ENCODE data around the gene TMEM255A. TPM values are rescaled to one million over a fixed set of nuclear protein-coding genes. Genes with fewer than 3 reads are reported as not detected.

Gene TMEM255A
- polyA plus RNA-seq, 1 donor (not counting 4 experiments of a cell fraction or from before 2014, with no cell fraction given) = 0.03 TPM

DNA sequence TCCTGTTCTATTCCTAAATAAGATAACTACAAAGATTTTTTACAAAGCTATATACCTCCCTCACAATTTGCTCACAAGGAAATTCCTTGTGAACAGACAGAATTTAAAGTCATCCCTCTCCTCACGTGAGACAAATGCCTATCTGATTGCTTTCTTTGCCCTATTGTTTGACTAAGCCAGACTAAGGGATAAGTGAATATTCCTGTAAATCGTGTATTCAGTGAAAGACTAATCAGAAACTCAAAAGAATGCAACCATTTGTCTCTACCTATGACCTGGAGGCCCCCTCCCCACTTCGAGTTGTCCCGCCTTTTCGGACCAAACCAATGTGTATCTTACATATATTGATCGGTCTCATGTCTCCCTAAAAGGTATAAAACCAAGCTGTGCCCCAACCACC lies 76.0 kb downstream of the TMEM255A start:
- H3K9me3 ChIP-seq (ENCODE audit: control insufficient read depth, low read depth, low read length) = no peaks in the 10 kb centered on the region
- H2AFZ ChIP-seq (ENCODE audit: control insufficient read depth, low read length) = no peak overlapping the region
- no peaks in the 10 kb centered on the region for H3K9me1 ChIP-seq (ENCODE audit: control insufficient read depth, extremely low read depth, insufficient read depth, low read length)
- TF ChIP-seq, protein P1, sequence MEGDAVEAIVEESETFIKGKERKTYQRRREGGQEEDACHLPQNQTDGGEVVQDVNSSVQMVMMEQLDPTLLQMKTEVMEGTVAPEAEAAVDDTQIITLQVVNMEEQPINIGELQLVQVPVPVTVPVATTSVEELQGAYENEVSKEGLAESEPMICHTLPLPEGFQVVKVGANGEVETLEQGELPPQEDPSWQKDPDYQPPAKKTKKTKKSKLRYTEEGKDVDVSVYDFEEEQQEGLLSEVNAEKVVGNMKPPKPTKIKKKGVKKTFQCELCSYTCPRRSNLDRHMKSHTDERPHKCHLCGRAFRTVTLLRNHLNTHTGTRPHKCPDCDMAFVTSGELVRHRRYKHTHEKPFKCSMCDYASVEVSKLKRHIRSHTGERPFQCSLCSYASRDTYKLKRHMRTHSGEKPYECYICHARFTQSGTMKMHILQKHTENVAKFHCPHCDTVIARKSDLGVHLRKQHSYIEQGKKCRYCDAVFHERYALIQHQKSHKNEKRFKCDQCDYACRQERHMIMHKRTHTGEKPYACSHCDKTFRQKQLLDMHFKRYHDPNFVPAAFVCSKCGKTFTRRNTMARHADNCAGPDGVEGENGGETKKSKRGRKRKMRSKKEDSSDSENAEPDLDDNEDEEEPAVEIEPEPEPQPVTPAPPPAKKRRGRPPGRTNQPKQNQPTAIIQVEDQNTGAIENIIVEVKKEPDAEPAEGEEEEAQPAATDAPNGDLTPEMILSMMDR (optimal IDR thresholded peaks at IDR 0.05 in 1 of 3, IDR thresholded peaks at IDR 0.05 in 1 of 3, conservative IDR thresholded peaks at IDR 0.05 in 1 of 3; ENCODE audit: extremely low read depth in 1 of 3, insufficient read depth in 2 of 3, low read length in 3 of 3) = no peak
- TF ChIP-seq EZH2 (IDR thresholded peaks at IDR 0.05; ENCODE audit: low read length) = no peak
- no peak overlapping the region for H3K27ac ChIP-seq (ENCODE audit: control insufficient read depth, insufficient read depth, low read length)
- DNase-seq (ENCODE audit: low read depth, low spot score) (no peak), FAIRE-seq (no peak)
- H3K4me2 ChIP-seq (ENCODE audit: control insufficient read depth, extremely low read depth, insufficient read depth, low read depth, low read length) = no peak overlapping the region
- no peak overlapping the region for H3K9ac ChIP-seq (ENCODE audit: control insufficient read depth, extremely low read depth, insufficient read depth, low read length)
- H4K20me1 ChIP-seq (ENCODE audit: control insufficient read depth, extremely low read depth, insufficient read depth, low read length) = no peaks in the 10 kb centered on the region
- no peaks in the 10 kb centered on the region for H3K4me1 ChIP-seq (ENCODE audit: control insufficient read depth, extremely low read depth, insufficient read depth, low read length)
- no peaks in the 10 kb centered on the region for H3K27me3 ChIP-seq (ENCODE audit: control insufficient read depth, extremely low read depth, insufficient read depth, low read length)
- dilution Hi-C loops (cut with MboI; ENCODE audit: extremely low pct_ligation_motif_present, low sequenced_read_pairs) = no loop called here
- no peak overlapping the region for H3K4me3 ChIP-seq (ENCODE audit: control insufficient read depth in 2 of 3, extremely low read depth in 1 of 3, insufficient read depth in 2 of 3, low read depth in 1 of 3, low read length in 3 of 3)
- H3K79me2 ChIP-seq (ENCODE audit: control insufficient read depth, insufficient read depth, low read length) = no peaks in the 10 kb centered on the region
- H3K36me3 ChIP-seq (ENCODE audit: control insufficient read depth in 2 of 2, extremely low read depth in 1 of 2, insufficient read depth in 2 of 2, low read length in 2 of 2) = no peaks in the 10 kb centered on the region

DNA sequence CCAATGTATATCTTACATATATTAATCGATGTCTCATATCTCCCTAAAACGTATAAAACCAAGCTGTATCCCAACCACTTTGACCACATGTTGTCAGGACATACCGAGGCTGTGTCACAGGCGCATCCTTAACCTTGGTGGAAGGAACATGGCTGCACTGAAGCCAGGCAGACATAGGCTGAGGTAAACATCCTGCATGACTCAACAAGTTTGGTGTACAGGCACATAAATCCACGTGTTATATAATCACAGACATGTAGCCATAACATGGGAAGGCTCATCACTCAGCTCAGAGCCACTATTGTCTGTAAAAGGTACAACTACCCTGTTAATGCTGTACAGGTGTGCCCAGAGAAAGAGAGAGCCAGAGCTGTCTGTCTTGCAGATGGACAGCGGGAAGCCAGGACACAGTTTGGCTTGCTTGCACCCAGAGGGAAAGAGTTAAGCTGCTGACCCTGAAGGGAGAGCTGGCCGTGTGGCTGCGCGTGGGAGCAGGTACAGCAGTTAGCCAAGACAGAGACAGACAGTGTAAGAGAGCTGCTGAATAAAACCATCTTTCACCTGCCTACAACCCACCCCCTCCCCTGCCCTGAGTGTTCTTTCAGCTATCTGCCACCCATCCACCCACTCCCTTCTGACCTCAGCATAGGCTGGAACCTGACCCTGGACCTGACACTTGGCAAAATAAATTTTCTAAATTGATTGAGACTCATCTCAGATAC lies 82.9 kb downstream of the TMEM255A start:
- FAIRE-seq = no peak
- Histone ChIP-seq H3K4me2 (ENCODE audit: control insufficient read depth, extremely low read depth, insufficient read depth, low read depth, low read length) (no peak overlapping the region), H3K27me3 (ENCODE audit: control insufficient read depth, extremely low read depth, insufficient read depth, low read length) (no peaks in the 10 kb centered on the region), H2AFZ (ENCODE audit: control insufficient read depth, low read length) (no peak overlapping the region), H3K79me2 (ENCODE audit: control insufficient read depth, insufficient read depth, low read length) (no peaks in the 10 kb centered on the region), H3K4me1 (ENCODE audit: control insufficient read depth, extremely low read depth, insufficient read depth, low read length) (no peaks in the 10 kb centered on the region), H3K9me3 (ENCODE audit: control insufficient read depth, low read depth, low read length) (no peaks in the 10 kb centered on the region), H3K9ac (ENCODE audit: control insufficient read depth, extremely low read depth, insufficient read depth, low read length) (no peak overlapping the region), H3K27ac (ENCODE audit: control insufficient read depth, insufficient read depth, low read length) (no peak overlapping the region), H3K36me3 (ENCODE audit: control insufficient read depth in 2 of 2, extremely low read depth in 1 of 2, insufficient read depth in 2 of 2, low read length in 2 of 2) (no peaks in the 10 kb centered on the region), H3K4me3 (ENCODE audit: control insufficient read depth in 2 of 3, extremely low read depth in 1 of 3, insufficient read depth in 2 of 3, low read depth in 1 of 3, low read length in 3 of 3) (no peak overlapping the region), H3K9me1 (ENCODE audit: control insufficient read depth, extremely low read depth, insufficient read depth, low read length) (no peaks in the 10 kb centered on the region), H4K20me1 (ENCODE audit: control insufficient read depth, extremely low read depth, insufficient read depth, low read length) (no peaks in the 10 kb centered on the region)
- no peak for DNase-seq (ENCODE audit: low read depth, low spot score)
- TF ChIP-seq, protein P1 (optimal IDR thresholded peaks at IDR 0.05 in 1 of 3, IDR thresholded peaks at IDR 0.05 in 1 of 3, conservative IDR thresholded peaks at IDR 0.05 in 1 of 3; ENCODE audit: extremely low read depth in 1 of 3, insufficient read depth in 2 of 3, low read length in 3 of 3) = no peak
- TF ChIP-seq EZH2 (IDR thresholded peaks at IDR 0.05; ENCODE audit: low read length) = no peak
- dilution Hi-C loops (cut with MboI; ENCODE audit: extremely low pct_ligation_motif_present, low sequenced_read_pairs) = no loop called here

All from keratinocyte (primary cell).